K562 (cell line): Measurements from ENCODE around the gene NABP2. TPM values are rescaled to one million over a fixed set of nuclear protein-coding genes. Genes with fewer than 3 reads are reported as not detected.

Experiments used
- ATAC-seq: fragments of 200-7000 bp; cut with Tn5 transposase; 3 replicates; pipeline ENCODE4 v1.9.1; 2020; ENCODE audit warnings: moderate library complexity
- BruUV-seq: library from RNA; stranded (reverse); fragments of 400-500 nt; replicated peaks from 2 replicates; lab custom pipeline; 2021; lab: Mats Ljungman, UMichigan
- CTCF ChIA-PET: fragments of 300-600 bp; formaldehyde crosslinking; extraction: SDS; loops from one replicate; lab custom pipeline; 2021; ENCODE audit warnings: low intra/inter-chr PET ratio; lab: Yijun Ruan, JAX
- POLR2A ChIA-PET: fragments of 300-600, 350-650 bp; sonication (Branson Sonifier 250); formaldehyde crosslinking; extraction: SDS; loops from one replicate; lab custom pipeline; 2021; ENCODE audit warnings: antibody characterized with exemption, inconsistent platforms; lab: Yijun Ruan, JAX
- DNase-seq, 4 experiments: peaks; one replicate each; pipeline versions ENCODE4 v3.0.0 to v3.0.0-alpha.2; 2011 to 2018; ENCODE audit warnings: low spot score in 3 of 4, mixed read lengths in 3 of 4; ENCODE audit errors: extremely low read depth in 1 of 4
- FAIRE-seq: peaks from 2 replicates; lab custom pipeline; 2011; peaks lifted over from hg19 to GRCh38; lab: Jason Lieb, UNC
- H2AFZ ChIP-seq: 2 replicates; pipeline ENCODE4 v1.6.0; 2011; ENCODE audit warnings: low read depth, low read length, control low read depth, inconsistent platforms
- H3K27ac ChIP-seq: fragments of 200-600 bp; 3 replicates; pipeline ENCODE4 v1.8.0; 2011; ENCODE audit warnings: low read depth, mild to moderate bottlenecking, control low read depth, inconsistent platforms, low read length, moderate library complexity, mixed read lengths; ENCODE audit errors: extremely low read depth
- H3K27me3 ChIP-seq, 2 experiments: fragments of 300-600 bp in 1 of 2; 2 replicates in 1 of 2; 3 replicates in 1 of 2; pipeline versions ENCODE4 v1.6.0 to v1.8.0; 2011; ENCODE audit warnings: inconsistent platforms in 2 of 2, low read length in 2 of 2, mild to moderate bottlenecking in 1 of 2, mixed read lengths in 1 of 2, moderate library complexity in 1 of 2; ENCODE audit not compliant: control insufficient read depth in 2 of 2, insufficient read depth in 2 of 2
- H3K36me3 ChIP-seq: fragments of 300-600 bp; 3 replicates; pipeline ENCODE4 v1.8.0; 2011; ENCODE audit warnings: mild to moderate bottlenecking, low read length, inconsistent platforms; ENCODE audit not compliant: control insufficient read depth, insufficient read depth
- H3K4me1 ChIP-seq, 2 experiments: fragments of 200-600 bp in 1 of 2; replicated peaks in 1 of 2; 2 replicates in 1 of 2; 3 replicates in 1 of 2; pipeline versions ENCODE4 v1.5.1 to v1.8.0; 2011; ENCODE audit warnings: inconsistent platforms in 2 of 2, low read length in 2 of 2, mild to moderate bottlenecking in 1 of 2, mixed read lengths in 1 of 2, moderate library complexity in 1 of 2; ENCODE audit not compliant: control insufficient read depth in 2 of 2, insufficient read depth in 2 of 2
- H3K4me2 ChIP-seq: 2 replicates; pipeline ENCODE4 v1.6.1; 2011; ENCODE audit warnings: low read length, control low read depth, inconsistent platforms, mixed read lengths; ENCODE audit not compliant: insufficient read depth
- H3K4me3 ChIP-seq: fragments of 200-600 bp; sonication (generic), shearing (Covaris generic); 2 replicates; pipeline ENCODE4 v1.5.1; 2016; ENCODE audit warnings: control low read depth, inconsistent platforms
- H3K79me2 ChIP-seq: fragments of 200-600 bp; 3 replicates; pipeline ENCODE4 v1.8.0; 2011; ENCODE audit warnings: low read length, inconsistent platforms; ENCODE audit not compliant: control insufficient read depth, insufficient read depth
- H3K9ac ChIP-seq, 2 experiments: 2 replicates each; pipeline versions ENCODE4 v1.6.0 to v1.6.1; 2011; ENCODE audit warnings: low read depth in 2 of 2, low read length in 2 of 2, control low read depth in 1 of 2, inconsistent platforms in 1 of 2, mild to moderate bottlenecking in 1 of 2, mixed read lengths in 1 of 2; ENCODE audit not compliant: insufficient read depth in 1 of 2
- H3K9me1 ChIP-seq: one replicate; pipeline ENCODE4 v1.6.0; 2011; ENCODE audit warnings: inconsistent platforms, mild to moderate bottlenecking, low read length, moderate library complexity; ENCODE audit not compliant: control insufficient read depth, insufficient read depth
- H3K9me3 ChIP-seq: replicated peaks from 2 replicates; pipeline ENCODE4 v1.5.1; 2011; ENCODE audit warnings: low read depth, low read length, inconsistent platforms; ENCODE audit not compliant: control insufficient read depth, insufficient read depth
- H4K20me1 ChIP-seq: replicated peaks from 2 replicates; pipeline ENCODE4 v1.6.1; 2011; ENCODE audit warnings: low read length, inconsistent platforms, mixed read lengths; ENCODE audit not compliant: control insufficient read depth, insufficient read depth
- ATF4 ChIP-seq: fragments of 450-650 bp; formaldehyde crosslinking; IDR thresholded peaks from 2 replicates; pipeline ENCODE4 v1.4.0; 2022; ENCODE audit warnings: mild to moderate bottlenecking, moderate library complexity
- CHCHD3 ChIP-seq: fragments of 250-450 bp; sonication (Bioruptor Pico); IDR thresholded peaks from 2 replicates; pipeline ENCODE4 v2.1.2; 2022; ENCODE audit warnings: mild to moderate bottlenecking
- EGR1 ChIP-seq: fragments of 450-650 bp; conservative IDR thresholded peaks from 2 replicates; pipeline ENCODE4 v1.6.1; 2017; ENCODE audit warnings: mild to moderate bottlenecking
- ELF4 ChIP-seq: fragments of 450-650 bp; formaldehyde crosslinking; IDR thresholded peaks from 2 replicates; pipeline ENCODE4 v1.4.0; 2022; ENCODE audit warnings: missing genetic modification characterization
- GATAD2B ChIP-seq: fragments of 450-650 bp; IDR thresholded peaks from 2 replicates; pipeline ENCODE4 v1.6.1; 2017; ENCODE audit warnings: mild to moderate bottlenecking, borderline replicate concordance
- GTF2A2 ChIP-seq: IDR thresholded peaks from 2 replicates; pipeline ENCODE4 v1.6.1; 2016; ENCODE audit warnings: mild to moderate bottlenecking, missing genetic modification characterization, missing compliant biosample characterization
- IFI16 ChIP-seq: fragments of 250-450 bp; sonication (Bioruptor Pico); IDR thresholded peaks from 2 replicates; pipeline ENCODE4 v2.1.2; 2022; ENCODE audit warnings: mild to moderate bottlenecking, inconsistent platforms
- KLF16 ChIP-seq: IDR thresholded peaks from 2 replicates; pipeline ENCODE4 v1.6.1; 2016; ENCODE audit warnings: antibody characterized with exemption
- MNT ChIP-seq, 2 experiments: fragments of 450-650 bp; conservative IDR thresholded peaks; 2 replicates each; pipeline ENCODE4 v1.6.1; 2017; ENCODE audit warnings: mild to moderate bottlenecking in 2 of 2, moderate library complexity in 2 of 2
- MYC ChIP-seq, 2 experiments: fragments of 250-450 bp in 1 of 2; sonication (Bioruptor Pico) in 1 of 2; IDR thresholded peaks; 2 replicates each; pipeline versions ENCODE4 v1.5.1 to v1.6.1; 2012 to 2021; ENCODE audit warnings: low read depth in 2 of 2, borderline replicate concordance in 1 of 2, improper control_type of control experiment in 1 of 2, low read length in 1 of 2, mild to moderate bottlenecking in 1 of 2, moderate library complexity in 1 of 2
- NR2F6 ChIP-seq: fragments of 450-650 bp; formaldehyde crosslinking; IDR thresholded peaks from 2 replicates; pipeline ENCODE4 v1.4.0; 2020; ENCODE audit warnings: mild to moderate bottlenecking
- RUNX1 ChIP-seq: sonication (generic); IDR thresholded peaks from 2 replicates; pipeline ENCODE4 v1.6.1; 2016; ENCODE audit warnings: antibody characterized with exemption, low read depth
- SMARCC2 ChIP-seq: fragments of 450-650 bp; IDR thresholded peaks from 2 replicates; pipeline ENCODE4 v1.6.1; 2017; ENCODE audit warnings: antibody characterized with exemption, moderate library complexity, mild to moderate bottlenecking, low read depth
- TAF7 ChIP-seq: fragments of 450-650 bp; IDR thresholded peaks from 2 replicates; pipeline ENCODE4 v1.6.1; 2016; ENCODE audit warnings: missing genetic modification characterization, missing compliant biosample characterization
- TCF7 ChIP-seq: sonication (generic); IDR thresholded peaks from 2 replicates; pipeline ENCODE4 v1.6.1; 2016; ENCODE audit warnings: antibody characterized with exemption, borderline replicate concordance
- TEAD1 ChIP-seq, 2 experiments: fragments of 450-650 bp in 1 of 2; sonication (generic) in 1 of 2; formaldehyde crosslinking; IDR thresholded peaks; 2 replicates each; pipeline versions ENCODE4 v1.4.0 to v1.8.0; 2020 to 2022; ENCODE audit warnings: mild to moderate bottlenecking in 2 of 2, missing genetic modification reagents in 1 of 2
- TOE1 ChIP-seq, 2 experiments: fragments of 450-650 bp in 1 of 2; sonication (generic) in 1 of 2; formaldehyde crosslinking in 1 of 2; IDR thresholded peaks; 2 replicates each; pipeline versions ENCODE4 v1.7.1 to v1.8.0; 2016 to 2022; ENCODE audit warnings: borderline replicate concordance in 2 of 2, mild to moderate bottlenecking in 2 of 2, antibody characterized with exemption in 1 of 2, inconsistent platforms in 1 of 2, low read depth in 1 of 2, missing genetic modification reagents in 1 of 2, moderate library complexity in 1 of 2
- ZNF24 ChIP-seq: fragments of 450-650 bp; IDR thresholded peaks from 2 replicates; pipeline ENCODE4 v1.6.1; 2016
- ZNF444 ChIP-seq: fragments of 250-450 bp; sonication (Bioruptor Pico); IDR thresholded peaks from 2 replicates; pipeline ENCODE4 v1.4.0; 2020; ENCODE audit warnings: mild to moderate bottlenecking, moderate library complexity
- ZNF707 ChIP-seq: fragments of 250-450 bp; sonication (Bioruptor Pico); conservative IDR thresholded peaks from 2 replicates; pipeline ENCODE4 v1.8.0; 2022; ENCODE audit warnings: inconsistent platforms, mild to moderate bottlenecking, moderate library complexity
- WGBS: fragments of 100-300 bp; shearing (Covaris generic); methylation state at CpG from one replicate; pipeline ENCODE4 v1.1.6; 2016; ENCODE audit warnings: low coverage, mixed read lengths; ENCODE audit not compliant: insufficient coverage; ENCODE audit errors: missing lambda C conversion rate; 5-methylcytosine and 5-hydroxymethylcytosine counted together
- in situ Hi-C: fragments of 300-500 bp; cut with MboI; formaldehyde crosslinking; loops from 4 replicates; pipeline ENCODE4 v1.15.0; 2018; ENCODE audit warnings: inconsistent platforms, mixed read lengths
- intact Hi-C: fragments of 100-400 bp; cut with micrococcal nuclease; formaldehyde crosslinking; loops from 2 replicates; pipeline ENCODE4 v1.14.2; 2022
- polyA plus RNA-seq, 8 experiments: library from polyadenylated mRNA; depleted of rRNA in 4 of 8; stranded (reverse) in 5 of 8; unstranded in 3 of 8; fragments of >200 nt; fragmentation: Nextera tagmentation in 2 of 8; fragmentation: Illumina TruSeq in 1 of 8; extraction: Ambion mirVana in 2 of 8; extraction: Trizol in 1 of 8; gene quantifications; 2 replicates each; pipeline versions ENCODE4 v1.2.1 to v1.2.3, GENCODE V29; 2011 to 2014; ENCODE audit warnings: inconsistent platforms in 1 of 8, missing spikeins in 1 of 8
- total RNA-seq, 7 experiments: library from RNA; depleted of rRNA in 6 of 7; stranded (reverse); fragments of >200 nt in 6 of 7; fragmentation: Illumina TruSeq in 2 of 7; extraction: Trizol in 2 of 7; gene quantifications; 2 replicates each; pipeline versions ENCODE4 v1.2.1 to v1.2.3, GENCODE V29; 2011 to 2021; ENCODE audit warnings: low replicate concordance in 1 of 7

The NABP2 gene
- total and polyA plus RNA-seq, 9 of the 15 experiments (the other 6 are each of a cell fraction or from before 2014, with no cell fraction given): 11.3 to 60.6 (median 43.5) TPM

GRCh38 chr12:56220611-56221231 lies 3.4 kb upstream of the NABP2 start:
- intact Hi-C loops: loop anchor here (10.0 kb wide), 1 partner anchor 176 kb away; the partner anchor contains the start of gene RPS26
- TF ChIP-seq GTF2A2 (tag): no peak
- no peak for TF ChIP-seq ZNF24
- TF ChIP-seq ATF4 (CRISPR knock-in tag): peak; percentile 68; the same call in 1 of the 2 replicates
- no peak for TF ChIP-seq MNT (conservative IDR thresholded peaks at IDR 0.05)
- TF ChIP-seq IFI16 (CRISPR knock-in tag): no peak
- no peak for TF ChIP-seq ZNF707 (CRISPR knock-in tag)
- TF ChIP-seq NR2F6 (CRISPR knock-in tag): no peak
- TF ChIP-seq KLF16: no peak
- TF ChIP-seq GATAD2B: no peak
- peak in 1 of 2 experiments; percentile 17; a peak in 1 of 4 replicates for TF ChIP-seq TEAD1 (CRISPR knock-in tag; IDR thresholded peaks at IDR 0.05)
- no peak for TF ChIP-seq SMARCC2
- TF ChIP-seq ELF4 (CRISPR knock-in tag): no peak
- TF ChIP-seq TOE1 (IDR thresholded peaks at IDR 0.05; ENCODE audit: borderline replicate concordance): no peak
- 0 out of 2 replicates have a peak, but pooled peaks have one; percentile 86 for TF ChIP-seq TOE1 (CRISPR knock-in tag; IDR thresholded peaks at IDR 0.05; ENCODE audit: borderline replicate concordance, low read depth)
- TF ChIP-seq RUNX1: no peak
- no peak for TF ChIP-seq TCF7
- no peak for TF ChIP-seq CHCHD3 (CRISPR knock-in tag)
- 0 out of 2 replicates have a peak, but pooled peaks have one; percentile 39 for TF ChIP-seq MYC (IDR thresholded peaks at IDR 0.05; ENCODE audit: low read depth, low read length)
- TF ChIP-seq MYC (CRISPR knock-in tag; IDR thresholded peaks at IDR 0.05; ENCODE audit: borderline replicate concordance, low read depth): no peak
- no peak for TF ChIP-seq TAF7 (tag)
- TF ChIP-seq ZNF444: no peak
- no peak for TF ChIP-seq EGR1

More at GRCh38 chr12:56220611-56221231, 3.4 kb upstream of the NABP2 start:
- H3K27ac ChIP-seq: peak overlapping the region; percentile 93
- H2AFZ ChIP-seq: peak overlapping the region; percentile 96
- FAIRE-seq (no peak), ATAC-seq (no peak), DNase-seq (peak in 1 of 4 experiments; percentile 30)
- H3K9me1 ChIP-seq: no peaks in the 10 kb centered on the region
- POLR2A ChIA-PET: interaction anchor here (0.6 to 3.4 kb wide), 10 partner anchors 14 to 327 kb away, joined by 3 to 68 read pairs (median 6); partner anchors contain the start of genes RPL41, SMARCC2 and ZC3H10
- H3K36me3 ChIP-seq: peaks cover 10% of the 10 kb centered on the region; the same call in 2 of the 3 replicates
- no peaks in the 10 kb centered on the region for H4K20me1 ChIP-seq
- H3K4me2 ChIP-seq: peak overlapping the region; percentile 96
- 17% methylated on average over 10 of the region's 10 CpGs for WGBS
- peak overlapping the region; percentile 85 to 97 for H3K9ac ChIP-seq
- no peaks in the 10 kb centered on the region for H3K9me3 ChIP-seq
- in situ Hi-C loops: no loop called here
- BruUV-seq: no TSS peak
- CTCF ChIA-PET: interaction anchor here (0.6 kb wide), 1 partner anchor 38 kb away, joined by 3 read pairs; no protein-coding TSS in a partner anchor
- H3K79me2 ChIP-seq: peaks cover 47% of the 10 kb centered on the region
- H3K4me1 ChIP-seq: peaks cover 20 to 31% of the 10 kb centered on the region in 2 experiments; a peak in 4 of 5 replicates
- peak overlapping the region; percentile 90 for H3K4me3 ChIP-seq
- no peaks in the 10 kb centered on the region for H3K27me3 ChIP-seq
